Fibroblast of skin of left quadriceps (primary cell): ENCODE results near the gene P2RX6.
A peak's percentile ranks its signal among the peaks of the same experiment; 100 is the strongest.

Experiments used
- DNase-seq, 2 experiments: peaks; one replicate each; pipeline ENCODE4 v3.0.0-alpha.2; 2013; ENCODE audit warnings: low read depth in 2 of 2

P2RX6 gene

GRCh38 chr22:20979940-20980453 is 35.0 kb upstream of the P2RX6 start:
- no peak for DNase-seq

GRCh38 chr22:20980523-20980922 is 34.4 kb upstream of the P2RX6 start:
- no peak for DNase-seq

GRCh38 chr22:20980938-20981722 is 33.8 kb upstream of the P2RX6 start:
- no peak for DNase-seq

- DNase-seq: peak; percentile 44 to 47
Measured at GRCh38 chr22:20981787-20982562, 33.0 kb upstream of the P2RX6 start, which contains the start of gene LZTR1. TSS of gene LZTR1 (plus strand) at chr22:20982297. CDS start at chr22:20982372, 75 bp downstream.

- DNase-seq: no peak
Measured at GRCh38 chr22:20982563-20982882, 32.4 kb upstream of the P2RX6 start.

GRCh38 chr22:20983081-20983771 is 31.7 kb upstream of the P2RX6 start:
- DNase-seq: no peak

GRCh38 chr22:20985720-20986119 is 29.2 kb upstream of the P2RX6 start:
- no peak for DNase-seq

- DNase-seq: no peak
Measured at GRCh38 chr22:20986365-20986764, 28.6 kb upstream of the P2RX6 start.

- no peak for DNase-seq
Measured at GRCh38 chr22:20987375-20987774, 27.6 kb upstream of the P2RX6 start.

- DNase-seq: no peak
Measured at GRCh38 chr22:20988573-20989322, 26.2 kb upstream of the P2RX6 start.

GRCh38 chr22:20989323-20990138 is 25.4 kb upstream of the P2RX6 start:
- no peak for DNase-seq

- no peak for DNase-seq
Measured at GRCh38 chr22:20990184-20991180, 24.5 kb upstream of the P2RX6 start.

- DNase-seq: no peak
Measured at GRCh38 chr22:20991252-20992055, 23.5 kb upstream of the P2RX6 start.

GRCh38 chr22:20992056-20992442 is 22.9 kb upstream of the P2RX6 start:
- no peak for DNase-seq

- DNase-seq: no peak
Measured at GRCh38 chr22:20992456-20993303, 22.3 kb upstream of the P2RX6 start.

- no peak for DNase-seq
Measured at GRCh38 chr22:20993304-20994127, 21.4 kb upstream of the P2RX6 start.
